Epithelial cell of esophagus (primary cell): ENCODE measurements around the gene GPRC5D.

ENCODE experiments used
- DNase-seq: peaks from one replicate; pipeline ENCODE4 v3.0.0; 2010; ENCODE audit warnings: low read depth
- H3K4me3 ChIP-seq: 2 replicates; pipeline ENCODE4 v1.5.1; 2011; ENCODE audit warnings: mild to moderate bottlenecking, low read length, control low read depth
- TF ChIP-seq, protein P1 (sequence below): IDR thresholded peaks from 2 replicates; pipeline ENCODE4 v1.5.1; 2011; ENCODE audit warnings: low read depth, mild to moderate bottlenecking, low read length, control low read depth, inconsistent platforms; ENCODE audit not compliant: insufficient read depth; ENCODE audit errors: missing control alignments

The GPRC5D gene

GRCh38 chr12:12939888-12940287, 12.1 kb downstream of the GPRC5D start:
- no peak for DNase-seq
- TF ChIP-seq, protein P1, sequence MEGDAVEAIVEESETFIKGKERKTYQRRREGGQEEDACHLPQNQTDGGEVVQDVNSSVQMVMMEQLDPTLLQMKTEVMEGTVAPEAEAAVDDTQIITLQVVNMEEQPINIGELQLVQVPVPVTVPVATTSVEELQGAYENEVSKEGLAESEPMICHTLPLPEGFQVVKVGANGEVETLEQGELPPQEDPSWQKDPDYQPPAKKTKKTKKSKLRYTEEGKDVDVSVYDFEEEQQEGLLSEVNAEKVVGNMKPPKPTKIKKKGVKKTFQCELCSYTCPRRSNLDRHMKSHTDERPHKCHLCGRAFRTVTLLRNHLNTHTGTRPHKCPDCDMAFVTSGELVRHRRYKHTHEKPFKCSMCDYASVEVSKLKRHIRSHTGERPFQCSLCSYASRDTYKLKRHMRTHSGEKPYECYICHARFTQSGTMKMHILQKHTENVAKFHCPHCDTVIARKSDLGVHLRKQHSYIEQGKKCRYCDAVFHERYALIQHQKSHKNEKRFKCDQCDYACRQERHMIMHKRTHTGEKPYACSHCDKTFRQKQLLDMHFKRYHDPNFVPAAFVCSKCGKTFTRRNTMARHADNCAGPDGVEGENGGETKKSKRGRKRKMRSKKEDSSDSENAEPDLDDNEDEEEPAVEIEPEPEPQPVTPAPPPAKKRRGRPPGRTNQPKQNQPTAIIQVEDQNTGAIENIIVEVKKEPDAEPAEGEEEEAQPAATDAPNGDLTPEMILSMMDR, result no peak

DNA sequence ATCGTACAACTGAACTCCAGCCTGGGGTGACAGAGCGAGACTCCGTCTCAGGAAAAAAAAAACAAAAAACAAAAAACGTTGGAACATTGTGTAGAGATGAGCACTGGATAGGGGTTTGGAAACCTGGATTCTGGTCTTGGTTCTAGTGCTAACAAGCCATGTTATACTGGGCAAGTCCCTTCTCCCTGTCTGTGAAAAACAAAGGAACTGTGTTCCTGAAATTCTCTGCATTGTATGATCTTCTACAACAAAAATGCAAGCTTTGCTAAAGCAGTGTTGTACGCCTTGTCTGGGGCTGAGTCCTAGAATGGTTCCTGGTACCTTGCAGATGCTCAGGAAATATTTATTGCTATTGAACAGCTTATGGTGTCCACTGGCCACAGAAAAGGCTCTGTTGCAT, 13.4 kb downstream of the GPRC5D start:
- DNase-seq, result no peak
- TF ChIP-seq, protein P1, result no peak

More at GRCh38 chr12:12939888-12940287, 12.1 kb downstream of the GPRC5D start:
- H3K4me3 ChIP-seq, result no peak overlapping the region

GRCh38 chr12:12936983-12937491, 14.9 kb downstream of the GPRC5D start:
- TF ChIP-seq, protein P1, result no peak
- H3K4me3 ChIP-seq, result no peak overlapping the region
- DNase-seq, result no peak

More for the DNA sequence above, 13.4 kb downstream of the GPRC5D start:
- H3K4me3 ChIP-seq, result no peak overlapping the region

GRCh38 chr12:12934556-12934955, 17.4 kb downstream of the GPRC5D start:
- no peak overlapping the region for H3K4me3 ChIP-seq
- DNase-seq, result no peak
- TF ChIP-seq, protein P1, result no peak

GRCh38 chr12:12933742-12934141, 18.2 kb downstream of the GPRC5D start:
- no peak overlapping the region for H3K4me3 ChIP-seq
- TF ChIP-seq, protein P1, result no peak
- no peak for DNase-seq

GRCh38 chr12:12930633-12931219, 21.2 kb downstream of the GPRC5D start:
- TF ChIP-seq, protein P1, result no peak
- DNase-seq, result no peak
- H3K4me3 ChIP-seq, result no peak overlapping the region

DNA sequence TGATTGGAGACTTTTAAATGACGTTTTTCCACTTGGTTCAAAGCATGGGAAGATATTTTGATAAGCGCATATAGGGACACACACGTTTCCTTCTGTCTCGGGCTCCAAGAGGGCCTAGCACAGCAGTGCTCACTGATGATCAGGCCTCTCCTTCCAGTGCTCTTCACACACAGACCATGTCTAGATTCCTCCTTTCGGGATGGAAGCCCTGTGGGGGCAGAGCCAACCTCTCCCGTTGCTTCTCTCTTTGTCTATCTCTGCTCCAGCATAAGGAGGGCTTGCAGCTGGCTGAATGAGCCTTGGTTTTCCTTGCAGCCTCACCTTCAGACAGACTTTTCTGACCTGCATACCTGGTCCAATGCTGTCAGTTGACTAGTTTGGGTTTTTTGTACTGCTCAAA, 22.3 kb downstream of the GPRC5D start:
- TF ChIP-seq, protein P1, result no peak
- DNase-seq, result no peak
- no peak overlapping the region for H3K4me3 ChIP-seq
